Ascending aorta (tissue), 2 donors: Measurements from ENCODE around the gene MRPS18C. TPM values are rescaled to one million over a fixed set of nuclear protein-coding genes. Genes with fewer than 3 reads are reported as not detected.

ENCODE experiments used
- DNase-seq, 2 donors: peaks; one replicate each; pipeline ENCODE4 v3.0.0-alpha.2; 2019; ENCODE audit warnings: low spot score in 2 of 2
- H3K27ac ChIP-seq, 2 donors: fragments of 200-600 bp; sonication (generic); one replicate each; pipeline ENCODE4 v1.5.1; 2016 to 2017; ENCODE audit warnings: mild to moderate bottlenecking in 1 of 2
- H3K27me3 ChIP-seq: fragments of 200-600 bp; sonication (generic); one replicate; pipeline ENCODE4 v1.5.1; 2017
- H3K36me3 ChIP-seq, 2 donors: fragments of 200-600 bp; sonication (generic); one replicate each; pipeline ENCODE4 v1.5.1; 2016
- H3K4me1 ChIP-seq, 2 donors: fragments of 200-600 bp; sonication (generic); one replicate each; pipeline ENCODE4 v1.5.1; 2016 to 2017; ENCODE audit warnings: mild to moderate bottlenecking in 1 of 2
- H3K4me3 ChIP-seq, 2 donors: fragments of 200-600 bp; sonication (generic); one replicate each; pipeline ENCODE4 v1.5.1; 2016 to 2017; ENCODE audit warnings: mild to moderate bottlenecking in 1 of 2
- H3K9me3 ChIP-seq, 2 donors: fragments of 200-600 bp; sonication (generic); one replicate each; pipeline ENCODE4 v1.5.1; 2016
- CTCF ChIP-seq, 3 experiments: fragments of 200-600 bp in 2 of 3; fragments of 450-650 bp in 1 of 3; sonication (generic) in 2 of 3; IDR thresholded peaks; one replicate each; pipeline ENCODE4 v1.5.1; 2016 to 2019; ENCODE audit warnings: antibody characterized with exemption in 3 of 3, mild to moderate bottlenecking in 1 of 3, moderate library complexity in 1 of 3
- intact Hi-C: fragments of 100-400 bp; cut with DNase I; formaldehyde crosslinking; loops from one replicate; pipeline ENCODE4 v1.15.1; 2023
- total RNA-seq: library from RNA; depleted of rRNA; stranded (reverse); fragments of >200 nt; gene quantifications from one replicate; pipeline ENCODE4 v1.1.0, GENCODE V29; 2016

MRPS18C gene
- total RNA-seq, 1 donor from 2014 or later = 13.0 TPM

- H3K4me1 ChIP-seq = no peaks in the 10 kb centered on the region
- H3K27ac ChIP-seq = no peak overlapping the region
- intact Hi-C loops = no loop called here
- TF ChIP-seq CTCF (IDR thresholded peaks at IDR 0.05) = no peak
- DNase-seq = no peak
- no peak overlapping the region for H3K4me3 ChIP-seq
- no peaks in the 10 kb centered on the region for H3K27me3 ChIP-seq
- peaks cover 0 to 28% of the 10 kb centered on the region in 2 donors for H3K36me3 ChIP-seq
- H3K9me3 ChIP-seq = no peaks in the 10 kb centered on the region
These were observed 6.8 kb upstream of the MRPS18C start for GRCh38 chr4:83449009-83449408.

GRCh38 chr4:83454686-83455085 lies 1.2 kb upstream of the MRPS18C start:
- H3K27me3 ChIP-seq = no peaks in the 10 kb centered on the region
- peaks cover 0 to 29% of the 10 kb centered on the region in 2 donors for H3K36me3 ChIP-seq
- peak overlapping the region; percentile 85 to 89 for H3K4me3 ChIP-seq
- no peak for TF ChIP-seq CTCF (IDR thresholded peaks at IDR 0.05)
- H3K4me1 ChIP-seq = peaks cover 0 to 14% of the 10 kb centered on the region in 2 donors
- H3K9me3 ChIP-seq = no peaks in the 10 kb centered on the region
- peak overlapping the region; percentile 98 to 99 for H3K27ac ChIP-seq
- intact Hi-C loops = loop anchor here (1.0 to 10.0 kb wide), 9 partner anchors 31 to 1082 kb away; partner anchors contain the start of genes ABRAXAS1, COQ2, GPAT3 and HNRNPD
- DNase-seq = no peak

- DNase-seq = no peak
- Histone ChIP-seq H3K27me3 (no peaks in the 10 kb centered on the region), H3K4me1 (peaks cover 0 to 14% of the 10 kb centered on the region in 2 donors), H3K4me3 (peak overlapping the region; percentile 85 to 89), H3K36me3 (peaks cover 11 to 40% of the 10 kb centered on the region in 2 donors), H3K9me3 (no peaks in the 10 kb centered on the region), H3K27ac (peak overlapping the region; percentile 98 to 99)
- intact Hi-C loops = loop anchor here (5.0 to 10.0 kb wide), 5 partner anchors 81 to 1084 kb away; partner anchors contain the start of genes GPAT3, HNRNPD and LIN54
- no peak for TF ChIP-seq CTCF (IDR thresholded peaks at IDR 0.05)
These were observed 285 bp downstream of the MRPS18C start for GRCh38 chr4:83456184-83456501.

GRCh38 chr4:83473423-83473822 lies 17.6 kb downstream of the MRPS18C start:
- no peak overlapping the region for H3K4me3 ChIP-seq
- no peak overlapping the region for H3K27ac ChIP-seq
- H3K4me1 ChIP-seq = no peaks in the 10 kb centered on the region
- peaks cover 13 to 23% of the 10 kb centered on the region in 2 donors for H3K36me3 ChIP-seq
- no peaks in the 10 kb centered on the region for H3K27me3 ChIP-seq
- TF ChIP-seq CTCF (IDR thresholded peaks at IDR 0.05) = no peak
- no peak for DNase-seq
- intact Hi-C loops = no loop called here
- no peaks in the 10 kb centered on the region for H3K9me3 ChIP-seq

GRCh38 chr4:83473966-83474365 lies 18.1 kb downstream of the MRPS18C start:
- Histone ChIP-seq H3K4me3 (no peak overlapping the region), H3K9me3 (no peaks in the 10 kb centered on the region), H3K4me1 (no peaks in the 10 kb centered on the region), H3K36me3 (peaks cover 7 to 17% of the 10 kb centered on the region in 2 donors), H3K27me3 (no peaks in the 10 kb centered on the region), H3K27ac (no peak overlapping the region)
- no peak for DNase-seq
- TF ChIP-seq CTCF (IDR thresholded peaks at IDR 0.05) = no peak
- intact Hi-C loops = no loop called here
